Activated CD8-positive, alpha-beta memory T cell treated with anti-CD3 and anti-CD28 coated beads, Interleukin-2, amount 50 U/mL, for 48 hours (primary cell): Measurements from ENCODE around the gene COL15A1.

Source experiments
- DNase-seq: peaks from one replicate; pipeline ENCODE4 v3.0.0-alpha.2; 2020

The COL15A1 gene

DNA sequence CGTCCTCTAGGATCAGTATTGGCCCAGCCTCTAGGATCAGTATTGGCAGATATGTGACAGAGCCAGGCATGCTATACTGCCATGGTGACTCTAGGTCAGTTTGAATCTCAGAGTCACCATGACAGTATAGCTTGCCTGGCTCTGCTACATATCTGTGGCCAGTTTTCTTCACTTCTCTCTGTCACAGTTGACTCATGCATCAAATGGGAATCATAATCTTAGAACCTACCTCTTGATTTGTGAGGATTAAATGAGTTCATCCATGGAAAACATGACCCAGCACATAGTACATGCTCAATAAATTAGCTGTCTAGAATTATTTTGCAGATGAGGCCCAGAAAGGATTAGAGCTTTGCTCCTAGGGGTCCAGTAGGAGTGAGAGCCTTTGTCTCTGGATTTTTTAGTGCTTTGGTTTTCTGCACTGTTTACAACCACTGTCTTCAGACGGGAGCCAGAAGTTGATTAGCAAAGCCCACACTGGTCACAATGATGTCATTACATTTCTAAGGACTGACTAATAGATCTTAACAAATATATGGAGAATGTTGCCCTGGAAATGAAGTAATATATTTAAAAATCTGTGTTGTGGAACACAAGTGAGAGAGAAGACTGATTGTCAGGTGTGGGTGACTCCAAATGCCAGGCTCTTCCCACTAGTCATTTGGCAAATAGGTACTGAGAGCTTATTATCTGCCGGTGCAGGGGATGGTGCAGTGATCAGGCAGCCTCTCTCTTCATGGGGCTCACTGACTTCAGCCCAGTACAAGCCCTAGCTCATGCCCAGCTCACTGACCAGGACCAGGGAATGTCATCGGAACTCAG is 76.0 kb downstream of the COL15A1 start:
- no peak for DNase-seq

DNA sequence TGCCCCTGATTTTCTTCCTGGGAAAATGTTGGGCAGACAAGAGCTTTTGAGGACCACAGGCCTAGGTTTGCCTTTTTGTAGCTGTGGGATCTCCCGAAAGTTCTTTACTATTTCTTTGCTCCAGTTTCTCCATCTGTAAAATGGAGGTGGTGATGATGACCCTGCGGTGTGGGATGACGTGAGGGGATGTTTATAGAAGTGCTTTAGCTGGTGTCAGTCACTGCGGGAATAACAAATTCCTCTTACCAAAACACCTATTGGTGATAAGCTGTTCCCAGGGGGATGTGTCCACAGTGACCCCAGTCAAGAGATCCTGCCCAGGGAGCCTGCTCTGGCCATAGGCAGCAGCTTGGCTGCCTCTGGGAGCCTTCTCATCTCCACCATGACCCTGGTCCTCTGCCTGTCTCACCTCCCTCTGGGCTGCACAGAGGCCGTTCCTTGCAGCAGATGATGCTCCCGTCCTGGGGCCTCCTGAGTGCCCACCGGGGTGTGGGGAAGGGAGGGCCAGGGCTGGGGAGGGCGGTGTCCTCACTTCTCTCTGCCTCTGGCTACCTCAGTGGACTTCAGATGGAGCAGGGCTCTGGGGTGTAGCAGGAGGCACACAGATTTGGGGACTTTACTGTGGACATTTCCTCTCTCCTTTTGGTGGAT is 77.2 kb downstream of the COL15A1 start:
- DNase-seq = no peak

DNA sequence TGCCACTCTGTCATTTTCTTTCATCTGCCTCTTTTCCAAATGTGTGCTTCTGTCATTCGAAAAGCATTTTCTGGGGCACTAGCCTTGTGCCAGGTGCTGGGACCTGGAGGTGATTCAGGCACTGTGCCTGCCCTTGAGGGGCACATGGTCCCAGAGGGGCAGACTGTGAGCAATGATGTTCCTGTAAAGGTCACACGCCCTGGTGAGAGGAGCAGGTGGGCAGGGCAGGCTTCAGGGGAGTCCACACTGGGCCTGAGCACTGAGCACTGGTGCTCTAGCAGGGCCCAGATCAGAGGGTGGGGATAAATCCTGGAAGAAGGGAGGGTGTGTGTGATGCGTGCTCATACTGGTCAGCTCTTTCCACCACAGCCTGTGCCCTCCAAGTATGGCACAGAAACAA is 77.8 kb downstream of the COL15A1 start:
- peak; percentile 10 for DNase-seq

- peak; percentile 36 for DNase-seq
Measured at GRCh38 chr9:99023231-99023630, 79.5 kb downstream of the COL15A1 start.

GRCh38 chr9:99023831-99024230 is 80.1 kb downstream of the COL15A1 start:
- peak; percentile 17 for DNase-seq

- peak; percentile 20 for DNase-seq
Measured at GRCh38 chr9:99024959-99025358, 81.3 kb downstream of the COL15A1 start.

DNA sequence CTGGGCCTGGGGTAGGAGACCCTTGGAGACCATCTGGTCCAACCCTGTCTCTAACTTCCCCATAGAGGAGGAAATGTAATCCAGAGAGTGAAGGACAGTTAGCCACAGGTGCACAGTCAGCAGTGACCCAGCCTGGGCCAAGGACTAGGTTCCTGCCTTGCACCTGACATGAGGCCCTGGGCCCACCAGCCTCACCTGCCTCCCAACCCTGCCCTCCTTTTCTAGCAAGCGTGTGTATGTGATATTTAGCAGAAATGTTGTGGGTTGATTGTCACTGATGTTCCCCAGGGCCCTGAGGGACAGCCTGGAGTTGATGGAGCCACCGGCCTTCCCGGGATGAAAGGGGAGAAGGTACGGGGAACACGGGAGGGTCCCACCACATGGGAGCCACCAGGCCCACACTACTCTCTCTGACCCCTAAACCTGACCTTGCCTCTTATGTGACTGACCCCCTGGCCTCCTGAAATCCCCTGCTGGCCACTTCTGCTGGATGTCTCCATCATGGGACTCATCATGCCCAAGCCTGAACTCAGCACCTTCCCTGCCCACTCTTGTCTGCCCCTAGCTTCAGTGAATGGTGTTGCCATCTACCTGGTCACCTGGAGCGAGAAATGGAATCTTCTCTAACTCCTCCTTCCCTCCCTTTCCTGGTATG is 82.0 kb downstream of the COL15A1 start:
- peak; percentile 43 for DNase-seq

GRCh38 chr9:99026271-99026955 is 82.7 kb downstream of the COL15A1 start:
- DNase-seq = peak; percentile 38

DNA sequence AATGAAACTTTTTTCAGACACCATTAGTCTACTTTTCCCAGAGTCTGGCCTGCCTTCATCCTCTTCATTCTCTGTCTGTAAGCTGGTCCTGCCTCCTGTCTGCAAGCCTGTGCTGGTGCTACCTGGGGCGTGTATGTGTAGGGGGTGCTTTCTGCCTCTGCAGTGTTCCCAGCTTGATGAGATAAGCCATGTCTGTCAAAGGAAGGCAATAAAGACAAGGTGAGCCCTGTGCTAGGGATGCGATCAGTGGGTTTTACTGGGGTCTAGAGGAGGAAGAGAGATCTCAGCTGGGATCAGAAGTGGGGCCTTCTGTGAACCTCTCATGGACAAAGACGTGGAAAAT is 83.2 kb downstream of the COL15A1 start:
- DNase-seq = peak; percentile 36

DNA sequence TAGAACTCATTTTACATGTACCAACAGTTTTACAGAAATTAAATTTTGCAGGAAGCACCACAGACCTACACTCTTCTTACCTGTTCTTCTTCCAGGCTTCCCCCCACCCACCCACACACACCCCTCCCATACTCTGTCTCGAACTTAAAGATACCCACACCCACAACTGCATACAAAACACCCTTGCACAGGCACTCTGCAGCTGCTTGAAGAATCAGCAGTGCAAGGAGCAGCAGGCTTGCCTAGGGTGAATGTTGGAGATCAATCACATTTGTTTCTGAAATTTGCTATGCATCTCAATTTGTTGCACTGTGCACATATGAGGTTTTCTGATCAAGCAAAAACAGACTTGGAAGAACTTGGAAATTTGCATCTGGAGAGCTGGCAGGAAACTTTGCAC is 83.7 kb downstream of the COL15A1 start:
- no peak for DNase-seq

GRCh38 chr9:99029083-99029645 is 85.5 kb downstream of the COL15A1 start:
- DNase-seq = no peak

DNA sequence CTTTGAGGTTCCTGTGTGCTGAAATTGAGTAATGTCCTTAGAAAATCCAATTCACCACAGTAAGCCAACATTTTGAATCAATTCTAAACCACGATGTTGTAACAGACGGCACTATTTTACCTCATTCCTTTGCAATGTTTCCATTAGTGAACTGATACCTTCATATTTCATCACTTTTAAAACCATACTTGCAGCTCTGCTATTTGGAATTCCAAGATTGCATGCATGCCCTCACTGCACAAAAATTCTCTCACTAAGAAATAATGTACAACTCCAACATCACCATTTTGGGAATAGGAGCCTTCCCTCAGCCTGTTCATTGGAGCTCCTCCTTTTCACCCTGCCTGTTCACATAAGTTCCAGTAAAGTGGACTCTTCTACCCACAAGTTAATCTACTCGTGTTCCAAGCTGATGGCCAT is 86.4 kb downstream of the COL15A1 start:
- DNase-seq = no peak

DNA sequence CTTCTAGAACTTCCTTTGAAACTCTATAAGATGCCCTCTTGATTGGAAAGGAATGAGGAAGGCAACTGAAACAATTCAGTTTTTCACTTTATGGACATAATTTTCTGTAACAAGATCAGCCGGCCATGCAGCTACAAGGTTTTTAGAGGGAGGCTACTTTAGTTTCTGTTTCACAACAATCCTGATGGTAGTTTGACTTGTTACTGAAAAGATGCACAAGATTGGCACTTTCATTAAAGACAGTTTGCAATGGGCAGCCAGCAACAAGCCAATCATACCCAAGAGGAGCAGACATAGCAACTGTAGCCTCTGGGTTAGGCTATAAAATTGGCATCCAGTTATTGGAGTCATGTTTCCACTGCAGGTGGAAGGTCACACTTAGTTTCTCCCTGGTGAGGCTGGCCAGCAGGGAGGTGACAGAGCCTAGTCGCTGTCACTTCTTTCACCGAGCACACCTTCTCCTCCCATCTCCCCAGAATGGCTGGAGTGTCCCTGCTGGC is 87.0 kb downstream of the COL15A1 start:
- no peak for DNase-seq

DNA sequence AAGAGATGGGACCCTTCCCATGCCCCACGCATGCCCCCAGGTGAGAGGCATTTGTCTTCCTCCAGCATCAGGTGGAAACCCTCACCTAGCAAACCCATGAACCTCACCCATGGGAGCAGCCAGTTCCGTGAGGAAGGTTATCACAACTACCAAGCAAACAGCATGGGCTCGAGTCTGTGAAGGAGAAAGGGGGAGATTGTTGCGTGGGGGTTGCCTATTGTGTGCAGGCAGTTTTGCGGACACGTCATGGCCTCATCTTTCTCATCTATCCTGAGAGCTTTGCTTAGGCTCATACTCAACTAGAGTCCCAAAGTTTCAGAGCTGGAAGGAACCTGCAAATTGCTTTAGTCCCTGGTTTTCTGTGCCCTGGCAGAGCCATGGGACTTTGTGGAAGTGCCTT is 87.6 kb downstream of the COL15A1 start:
- DNase-seq = no peak

DNA sequence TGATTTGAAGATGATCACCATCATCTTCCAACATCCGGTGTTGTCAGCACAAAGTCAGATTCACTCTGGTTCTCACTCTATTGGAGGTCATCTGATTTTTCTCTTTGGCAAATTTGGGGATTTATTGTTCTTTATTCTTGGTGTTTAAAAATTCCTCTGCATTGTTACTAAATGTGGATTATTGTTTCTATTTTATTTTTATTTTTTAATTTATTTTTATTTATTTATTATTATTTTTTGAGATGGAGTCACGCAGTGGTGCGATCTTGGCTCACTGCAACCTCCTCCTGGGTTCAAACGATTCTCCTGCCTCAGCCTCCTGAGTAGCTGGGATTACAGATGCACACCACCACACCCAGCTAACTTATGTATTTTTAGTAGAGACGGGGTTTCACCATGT is 88.3 kb downstream of the COL15A1 start:
- DNase-seq = no peak

GRCh38 chr9:99034149-99034548 is 90.4 kb downstream of the COL15A1 start:
- no peak for DNase-seq

DNA sequence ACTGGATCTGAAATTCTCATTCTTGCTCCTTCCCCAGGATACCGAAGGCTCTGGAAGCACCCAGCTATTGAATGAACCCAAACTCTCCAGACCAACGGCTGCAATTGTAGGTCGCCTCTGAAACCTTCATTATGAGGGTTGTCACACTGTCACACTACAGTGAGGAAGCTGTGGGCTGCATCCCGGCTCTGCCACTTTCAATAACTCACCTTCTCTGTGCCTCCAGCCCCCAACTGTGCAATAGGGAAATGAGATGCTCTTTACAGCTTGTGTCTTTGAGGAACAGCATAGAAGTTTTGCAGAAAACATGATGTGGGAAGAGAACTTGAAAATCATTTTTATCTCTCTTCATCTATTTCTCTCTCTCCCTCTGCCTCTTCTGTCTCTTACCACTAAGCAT is 91.6 kb downstream of the COL15A1 start:
- no peak for DNase-seq

DNA sequence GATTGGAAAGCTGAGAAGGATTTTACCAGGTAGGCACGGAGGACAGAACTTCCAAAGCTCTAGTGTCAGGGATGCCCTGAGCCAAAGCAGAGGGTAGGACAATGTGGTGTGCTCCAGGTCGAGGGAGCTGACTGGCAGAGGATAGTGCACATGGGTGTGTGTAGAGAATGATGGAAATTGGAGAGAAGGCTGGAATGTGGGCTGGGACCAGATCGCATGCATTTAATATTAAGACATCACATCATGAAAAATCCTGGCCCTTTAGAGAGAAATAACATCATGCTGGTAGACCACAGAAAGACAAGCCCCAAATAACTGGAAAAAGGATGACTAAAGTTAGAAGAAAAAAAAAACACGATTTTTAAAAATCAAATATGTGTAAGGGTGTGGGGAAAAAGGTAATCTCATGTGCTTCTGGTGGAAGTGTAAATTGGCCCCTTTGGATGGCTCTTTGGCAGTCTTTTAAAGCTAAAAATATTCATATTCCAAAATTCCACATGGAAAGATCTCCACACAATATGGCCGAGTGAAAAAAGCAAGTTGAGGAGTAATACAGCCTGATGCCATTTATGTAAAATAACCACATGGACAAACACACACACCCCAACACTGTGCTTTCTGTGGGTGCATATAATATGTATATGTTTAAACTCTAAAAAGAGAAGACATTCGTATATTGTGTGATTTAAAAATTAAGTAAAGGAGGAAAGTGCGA is 94.2 kb downstream of the COL15A1 start:
- DNase-seq = no peak

GRCh38 chr9:99038484-99038820 is 94.7 kb downstream of the COL15A1 start:
- no peak for DNase-seq

GRCh38 chr9:99039505-99040182 is 95.9 kb downstream of the COL15A1 start:
- no peak for DNase-seq

- DNase-seq = no peak
Measured at GRCh38 chr9:99040251-99040900, 96.7 kb downstream of the COL15A1 start.
